ENCODE measurements around the gene TNIK.

DNA sequence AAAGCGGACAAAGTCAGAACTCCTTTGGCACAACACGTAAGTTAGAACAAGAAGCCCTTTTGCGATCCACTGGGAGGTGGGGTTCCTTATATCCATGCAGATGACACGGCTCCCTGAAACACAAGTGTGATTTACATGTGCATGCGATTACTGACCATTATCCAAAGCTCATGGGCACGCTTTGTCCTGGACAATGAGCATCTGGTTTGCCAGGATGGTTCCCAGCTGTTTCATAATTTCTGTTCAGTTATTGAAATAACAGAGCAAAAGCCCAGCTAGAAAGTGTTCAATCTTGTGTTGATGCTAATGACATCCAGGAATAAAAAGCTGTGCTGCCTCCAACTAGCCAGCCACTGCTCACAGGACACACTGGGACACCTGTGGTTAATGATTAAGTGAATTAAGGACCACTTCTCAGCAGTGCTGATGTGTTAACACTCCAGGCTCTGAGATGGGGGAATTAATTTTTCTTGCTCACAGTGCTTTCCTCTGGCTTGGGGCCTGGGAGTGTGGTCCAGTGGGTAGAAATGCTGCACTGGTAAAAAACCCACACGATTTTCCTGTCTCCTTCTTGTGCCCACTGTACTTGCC lies 310.6 kb downstream of the TNIK start:
- TF ChIP-seq, protein P1, sequence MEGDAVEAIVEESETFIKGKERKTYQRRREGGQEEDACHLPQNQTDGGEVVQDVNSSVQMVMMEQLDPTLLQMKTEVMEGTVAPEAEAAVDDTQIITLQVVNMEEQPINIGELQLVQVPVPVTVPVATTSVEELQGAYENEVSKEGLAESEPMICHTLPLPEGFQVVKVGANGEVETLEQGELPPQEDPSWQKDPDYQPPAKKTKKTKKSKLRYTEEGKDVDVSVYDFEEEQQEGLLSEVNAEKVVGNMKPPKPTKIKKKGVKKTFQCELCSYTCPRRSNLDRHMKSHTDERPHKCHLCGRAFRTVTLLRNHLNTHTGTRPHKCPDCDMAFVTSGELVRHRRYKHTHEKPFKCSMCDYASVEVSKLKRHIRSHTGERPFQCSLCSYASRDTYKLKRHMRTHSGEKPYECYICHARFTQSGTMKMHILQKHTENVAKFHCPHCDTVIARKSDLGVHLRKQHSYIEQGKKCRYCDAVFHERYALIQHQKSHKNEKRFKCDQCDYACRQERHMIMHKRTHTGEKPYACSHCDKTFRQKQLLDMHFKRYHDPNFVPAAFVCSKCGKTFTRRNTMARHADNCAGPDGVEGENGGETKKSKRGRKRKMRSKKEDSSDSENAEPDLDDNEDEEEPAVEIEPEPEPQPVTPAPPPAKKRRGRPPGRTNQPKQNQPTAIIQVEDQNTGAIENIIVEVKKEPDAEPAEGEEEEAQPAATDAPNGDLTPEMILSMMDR (conservative IDR thresholded peaks at IDR 0.05; ENCODE audit: low read length): no peak
- no peak for TF ChIP-seq EZH2phosphoT487 (IDR thresholded peaks at IDR 0.05; ENCODE audit: borderline replicate concordance)

Data from Loucy (cell line).